ENCODE measurements around the gene TRPM7.

DNA sequence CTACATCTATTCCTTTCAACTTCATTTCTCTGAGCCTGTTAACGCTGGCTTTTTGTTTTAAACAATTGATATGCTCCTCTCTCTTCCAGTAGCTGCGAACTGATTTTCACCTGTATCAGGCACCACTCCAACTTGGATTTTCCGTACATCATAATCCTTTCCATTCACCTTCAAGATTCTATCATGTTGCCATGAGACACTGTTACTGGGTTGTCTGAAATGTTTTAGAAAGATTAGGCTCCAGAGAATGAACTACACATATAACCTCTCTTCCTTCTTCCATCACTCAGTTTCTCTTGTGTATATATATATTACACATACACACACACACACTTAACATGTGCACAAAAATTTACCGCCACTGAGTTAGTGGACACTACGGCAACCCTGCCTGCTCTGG, 140.0 kb downstream of the TRPM7 start, which contains the start of gene USP50:
- TF ChIP-seq, protein P1, sequence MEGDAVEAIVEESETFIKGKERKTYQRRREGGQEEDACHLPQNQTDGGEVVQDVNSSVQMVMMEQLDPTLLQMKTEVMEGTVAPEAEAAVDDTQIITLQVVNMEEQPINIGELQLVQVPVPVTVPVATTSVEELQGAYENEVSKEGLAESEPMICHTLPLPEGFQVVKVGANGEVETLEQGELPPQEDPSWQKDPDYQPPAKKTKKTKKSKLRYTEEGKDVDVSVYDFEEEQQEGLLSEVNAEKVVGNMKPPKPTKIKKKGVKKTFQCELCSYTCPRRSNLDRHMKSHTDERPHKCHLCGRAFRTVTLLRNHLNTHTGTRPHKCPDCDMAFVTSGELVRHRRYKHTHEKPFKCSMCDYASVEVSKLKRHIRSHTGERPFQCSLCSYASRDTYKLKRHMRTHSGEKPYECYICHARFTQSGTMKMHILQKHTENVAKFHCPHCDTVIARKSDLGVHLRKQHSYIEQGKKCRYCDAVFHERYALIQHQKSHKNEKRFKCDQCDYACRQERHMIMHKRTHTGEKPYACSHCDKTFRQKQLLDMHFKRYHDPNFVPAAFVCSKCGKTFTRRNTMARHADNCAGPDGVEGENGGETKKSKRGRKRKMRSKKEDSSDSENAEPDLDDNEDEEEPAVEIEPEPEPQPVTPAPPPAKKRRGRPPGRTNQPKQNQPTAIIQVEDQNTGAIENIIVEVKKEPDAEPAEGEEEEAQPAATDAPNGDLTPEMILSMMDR (IDR thresholded peaks at IDR 0.05; ENCODE audit: low read length) = no peak
- no peak for TF ChIP-seq EZH2 (IDR thresholded peaks at IDR 0.05; ENCODE audit: borderline replicate concordance, low read length)
